ENCODE data around the gene SMYD1. TPM values are rescaled to one million over a fixed set of nuclear protein-coding genes. Genes with fewer than 3 reads are reported as not detected.
"Not testable (repeated sequence)": the region's sequence is repeated elsewhere in the genome, so short reads cannot be mapped to it uniquely, and the experiment has no call there.

SMYD1 gene
- total RNA-seq, 1 donor from 2014 or later: not detected

- Mint-ChIP-seq H3K9me3 (no peaks in the 10 kb centered on the region), H3K27me3 (ENCODE audit: low read depth) (no peaks in the 10 kb centered on the region), H3K4me1 (peaks cover 11% of the 10 kb centered on the region), H3K36me3 (ENCODE audit: low read depth) (peaks cover 13% of the 10 kb centered on the region), H3K27ac (ENCODE audit: unreplicated experiment) (no peak overlapping the region), H3K4me3 (no peak overlapping the region)
- no peak for TF ChIP-seq CTCF (conservative IDR thresholded peaks at IDR 0.05)
- no peak for DNase-seq (ENCODE audit: low read depth, low spot score)
Measured at GRCh38 chr2:88038263-88039105, 29.1 kb upstream of the SMYD1 start.

GRCh38 chr2:88042476-88042875 is 25.1 kb upstream of the SMYD1 start:
- no peak overlapping the region for H3K4me3 Mint-ChIP-seq

GRCh38 chr2:88045561-88045960 is 22.1 kb upstream of the SMYD1 start:
- H3K9me3 Mint-ChIP-seq; H3K27me3 Mint-ChIP-seq (ENCODE audit: low read depth); H3K27ac Mint-ChIP-seq (ENCODE audit: unreplicated experiment); H3K36me3 Mint-ChIP-seq (ENCODE audit: low read depth); H3K4me3 Mint-ChIP-seq; DNase-seq (ENCODE audit: low read depth, low spot score): not testable (repeated sequence)
- H3K4me1 Mint-ChIP-seq: peaks cover 31% of the 10 kb centered on the region

More at GRCh38 chr2:88042476-88042875, 25.1 kb upstream of the SMYD1 start:
- no peak overlapping the region for H3K27ac Mint-ChIP-seq (ENCODE audit: unreplicated experiment)
- H3K9me3 Mint-ChIP-seq: no peaks in the 10 kb centered on the region
- no peaks in the 10 kb centered on the region for H3K27me3 Mint-ChIP-seq (ENCODE audit: low read depth)
- peaks cover 12% of the 10 kb centered on the region for H3K4me1 Mint-ChIP-seq
- no peak for TF ChIP-seq CTCF (conservative IDR thresholded peaks at IDR 0.05)
- DNase-seq (ENCODE audit: low read depth, low spot score): no peak
- peaks cover 7% of the 10 kb centered on the region for H3K36me3 Mint-ChIP-seq (ENCODE audit: low read depth)

- H3K4me3 Mint-ChIP-seq: peak overlapping the region; percentile 24
- no peaks in the 10 kb centered on the region for H3K27me3 Mint-ChIP-seq (ENCODE audit: low read depth)
- no peak for DNase-seq (ENCODE audit: low read depth, low spot score)
- TF ChIP-seq CTCF (conservative IDR thresholded peaks at IDR 0.05): no peak
- H3K36me3 Mint-ChIP-seq (ENCODE audit: low read depth): peaks cover 5% of the 10 kb centered on the region
- H3K9me3 Mint-ChIP-seq: no peaks in the 10 kb centered on the region
- peaks cover 33% of the 10 kb centered on the region for H3K4me1 Mint-ChIP-seq
- H3K27ac Mint-ChIP-seq (ENCODE audit: unreplicated experiment): no peak overlapping the region
Measured at GRCh38 chr2:88048541-88048940, 19.1 kb upstream of the SMYD1 start.

GRCh38 chr2:88049622-88050021 is 18.0 kb upstream of the SMYD1 start:
- no peak for TF ChIP-seq CTCF (conservative IDR thresholded peaks at IDR 0.05)
- peaks cover 2% of the 10 kb centered on the region for H3K36me3 Mint-ChIP-seq (ENCODE audit: low read depth)
- no peak overlapping the region for H3K27ac Mint-ChIP-seq (ENCODE audit: unreplicated experiment)
- no peaks in the 10 kb centered on the region for H3K9me3 Mint-ChIP-seq
- DNase-seq (ENCODE audit: low read depth, low spot score): no peak
- no peaks in the 10 kb centered on the region for H3K27me3 Mint-ChIP-seq (ENCODE audit: low read depth)
- peaks cover 44% of the 10 kb centered on the region for H3K4me1 Mint-ChIP-seq
- H3K4me3 Mint-ChIP-seq: no peak overlapping the region

GRCh38 chr2:88051792-88052191 is 15.8 kb upstream of the SMYD1 start:
- peak overlapping the region; percentile 31 for H3K4me3 Mint-ChIP-seq
- DNase-seq (ENCODE audit: low read depth, low spot score): no peak
- peaks cover 3% of the 10 kb centered on the region for H3K36me3 Mint-ChIP-seq (ENCODE audit: low read depth)
- peaks cover 50% of the 10 kb centered on the region for H3K4me1 Mint-ChIP-seq
- TF ChIP-seq CTCF (conservative IDR thresholded peaks at IDR 0.05): no peak
- H3K27ac Mint-ChIP-seq (ENCODE audit: unreplicated experiment): no peak overlapping the region
- no peaks in the 10 kb centered on the region for H3K9me3 Mint-ChIP-seq
- H3K27me3 Mint-ChIP-seq (ENCODE audit: low read depth): no peaks in the 10 kb centered on the region

Measured in neural crest cell (in vitro differentiated cells).